ENCODE results near the gene NUP205.

GRCh38 chr7:135571834-135572233 is 14.1 kb downstream of the NUP205 start:
- TF ChIP-seq CTCF (IDR thresholded peaks at IDR 0.05) (no peak), POLR2A (IDR thresholded peaks at IDR 0.05) (no peak), POLR2AphosphoS5 (IDR thresholded peaks at IDR 0.05) (no peak), EP300 (IDR thresholded peaks at IDR 0.05) (no peak)
